GM23338 (cell line): ENCODE data around the gene CCDC80. TPM values are rescaled to one million over a fixed set of nuclear protein-coding genes. Genes with fewer than 3 reads are reported as not detected.

ENCODE experiments used
- ATAC-seq: fragments of 200-7000 bp; cut with Tn5 transposase; 3 replicates; pipeline ENCODE4 v1.9.1; 2020
- DNase-seq: peaks from one replicate; pipeline ENCODE4 v3.0.0-alpha.2; 2015; ENCODE audit warnings: low spot score
- H2AFZ ChIP-seq: fragments of 200-600 bp; sonication (generic); 2 replicates; pipeline ENCODE4 v1.8.0; 2016; ENCODE audit warnings: antibody characterized with exemption, mild to moderate bottlenecking, moderate library complexity
- H3F3A ChIP-seq: fragments of 200-600 bp; sonication (generic); replicated peaks from 2 replicates; pipeline ENCODE4 v1.8.0; 2017; ENCODE audit warnings: antibody characterized with exemption, mixed run types, low read depth
- H3K27ac ChIP-seq: fragments of 200-600 bp; sonication (generic); 2 replicates; pipeline ENCODE4 v1.6.1; 2016; ENCODE audit warnings: low read depth
- H3K27me3 ChIP-seq: fragments of 200-600 bp; sonication (generic); 2 replicates; pipeline ENCODE4 v1.8.0; 2016; ENCODE audit warnings: mild to moderate bottlenecking, mixed run types, moderate library complexity; ENCODE audit not compliant: insufficient read depth
- H3K36me3 ChIP-seq: fragments of 200-600 bp; sonication (generic); 2 replicates; pipeline ENCODE4 v1.8.0; 2016; ENCODE audit warnings: mild to moderate bottlenecking; ENCODE audit not compliant: insufficient read depth
- H3K4me1 ChIP-seq: fragments of 200-600 bp; sonication (generic); 2 replicates; pipeline ENCODE4 v1.8.0; 2016; ENCODE audit warnings: mild to moderate bottlenecking, moderate library complexity; ENCODE audit not compliant: insufficient read depth
- H3K4me2 ChIP-seq: fragments of 200-600 bp; sonication (generic); 2 replicates; pipeline ENCODE4 v1.7.1; 2017; ENCODE audit warnings: mixed run types
- H3K4me3 ChIP-seq: fragments of 200-600 bp; sonication (generic); 2 replicates; pipeline ENCODE4 v1.6.1; 2016; ENCODE audit warnings: mixed run types
- H3K79me2 ChIP-seq: fragments of 200-600 bp; sonication (generic); replicated peaks from 2 replicates; pipeline ENCODE4 v1.8.0; 2017; ENCODE audit warnings: mild to moderate bottlenecking; ENCODE audit not compliant: insufficient read depth
- H3K9me2 ChIP-seq: fragments of 200-600 bp; sonication (generic); 2 replicates; pipeline ENCODE4 v1.8.0; 2017; ENCODE audit not compliant: insufficient read depth
- H4K20me1 ChIP-seq: fragments of 200-600 bp; sonication (generic); replicated peaks from 2 replicates; pipeline ENCODE4 v1.8.0; 2017; ENCODE audit warnings: mild to moderate bottlenecking; ENCODE audit not compliant: insufficient read depth
- H3K27ac Mint-ChIP-seq: 2 replicates; pipeline ENCODE4 v1.8.0; 2020; ENCODE audit warnings: inconsistent platforms, mild to moderate bottlenecking, moderate library complexity, mixed read lengths
- H3K27me3 Mint-ChIP-seq: 3 replicates; pipeline ENCODE4 v1.8.0; 2022; ENCODE audit warnings: low read depth, mild to moderate bottlenecking, moderate library complexity, mixed read lengths, inconsistent platforms; ENCODE audit not compliant: insufficient read depth, poor library complexity
- H3K36me3 Mint-ChIP-seq: 3 replicates; pipeline ENCODE4 v1.8.0; 2021; ENCODE audit warnings: low read depth, mild to moderate bottlenecking, inconsistent platforms, moderate library complexity, mixed read lengths
- H3K4me1 Mint-ChIP-seq: 3 replicates; pipeline ENCODE4 v1.8.0; 2020; ENCODE audit warnings: mild to moderate bottlenecking, inconsistent platforms, mixed read lengths
- H3K4me3 Mint-ChIP-seq: 3 replicates; pipeline ENCODE4 v1.8.0; 2021; ENCODE audit warnings: moderate library complexity, mild to moderate bottlenecking, inconsistent platforms, mixed read lengths
- H3K9me3 Mint-ChIP-seq: 3 replicates; pipeline ENCODE4 v1.8.0; 2020; ENCODE audit warnings: moderate library complexity, mild to moderate bottlenecking, inconsistent platforms, mixed read lengths
- CREB1 ChIP-seq: fragments of 250-450 bp; sonication (Bioruptor Pico); IDR thresholded peaks from 2 replicates; pipeline ENCODE4 v1.5.0; 2020; ENCODE audit warnings: low read depth, mild to moderate bottlenecking, moderate library complexity
- ETS1 ChIP-seq: IDR thresholded peaks from 2 replicates; pipeline ENCODE4 v1.6.1; 2016; ENCODE audit warnings: antibody characterized with exemption
- EZH2 ChIP-seq: fragments of 200-600 bp; sonication (generic); IDR thresholded peaks from one replicate; pipeline ENCODE4 v1.8.0; 2017; ENCODE audit warnings: antibody characterized with exemption, mild to moderate bottlenecking, low read depth; ENCODE audit not compliant: unreplicated experiment
- EZH2phosphoT487 ChIP-seq: fragments of 200-600 bp; sonication (generic); IDR thresholded peaks from one replicate; pipeline ENCODE4 v1.8.1; 2018; ENCODE audit warnings: antibody characterized with exemption; ENCODE audit not compliant: unreplicated experiment
- JUNB ChIP-seq: IDR thresholded peaks from one replicate; pipeline ENCODE4 v1.6.1; 2016; ENCODE audit warnings: antibody characterized with exemption; ENCODE audit not compliant: unreplicated experiment
- NANOG ChIP-seq: IDR thresholded peaks from 2 replicates; pipeline ENCODE4 v1.6.1; 2016; ENCODE audit warnings: antibody characterized with exemption, borderline replicate concordance
- REST ChIP-seq: IDR thresholded peaks from one replicate; pipeline ENCODE4 v1.6.1; 2018; ENCODE audit warnings: antibody characterized with exemption; ENCODE audit not compliant: unreplicated experiment
- STAT1 ChIP-seq: IDR thresholded peaks from one replicate; pipeline ENCODE4 v1.6.1; 2016; ENCODE audit warnings: antibody characterized with exemption; ENCODE audit not compliant: unreplicated experiment
- ZNF114 ChIP-seq: fragments of 250-450 bp; sonication (Bioruptor Pico); IDR thresholded peaks from 2 replicates; pipeline ENCODE4 v1.5.0; 2020; ENCODE audit warnings: mild to moderate bottlenecking, moderate library complexity
- ZNF462 ChIP-seq: fragments of 250-450 bp; sonication (Bioruptor Pico); IDR thresholded peaks from 2 replicates; pipeline ENCODE4 v1.5.0; 2020; ENCODE audit warnings: mild to moderate bottlenecking, moderate library complexity
- polyA plus RNA-seq: library from polyadenylated mRNA; unstranded; fragments of >200 nt; fragmentation: Nextera tagmentation; extraction: Ambion mirVana; gene quantifications from 2 replicates; pipeline ENCODE4 v1.2.1, GENCODE V29; 2016
- total RNA-seq: library from RNA; depleted of rRNA; stranded (reverse); fragments of >200 nt; shearing (Covaris generic); gene quantifications from 2 replicates; pipeline ENCODE4 v1.2.3, GENCODE V29; 2014

CCDC80 gene
- total and polyA plus RNA-seq, 2 experiments from 2014 or later = 5.4 to 6.7 TPM

- Mint-ChIP-seq H3K4me1 (peaks cover 19% of the 10 kb centered on the region), H3K27ac (no peak overlapping the region), H3K9me3 (no peaks in the 10 kb centered on the region), H3K36me3 (no peaks in the 10 kb centered on the region), H3K27me3 (peaks cover 3% of the 10 kb centered on the region), H3K4me3 (no peak overlapping the region)
- H3K27ac ChIP-seq = no peak overlapping the region
- no peak overlapping the region for H3K4me2 ChIP-seq
- TF ChIP-seq EZH2phosphoT487 (no peak), STAT1 (no peak), EZH2 (no peak), ZNF462 (CRISPR knock-in tag) (no peak), ZNF114 (CRISPR knock-in tag) (no peak), CREB1 (CRISPR knock-in tag) (no peak), JUNB (no peak), REST (no peak), ETS1 (no peak), NANOG (no peak)
- ATAC-seq = peak; percentile 50; the same call in 1 of the 3 replicates
- H3K27me3 ChIP-seq = no peaks in the 10 kb centered on the region
- peak overlapping the region; percentile 60 for H2AFZ ChIP-seq
- no peaks in the 10 kb centered on the region for H4K20me1 ChIP-seq
- H3K4me3 ChIP-seq = no peak overlapping the region
- H3K4me1 ChIP-seq = peaks cover 14% of the 10 kb centered on the region
- peaks cover 4% of the 10 kb centered on the region for H3K9me2 ChIP-seq
- H3K36me3 ChIP-seq = no peaks in the 10 kb centered on the region
- H3K79me2 ChIP-seq = no peaks in the 10 kb centered on the region
- H3F3A ChIP-seq = no peaks in the 10 kb centered on the region
- no peak for DNase-seq
Measured at GRCh38 chr3:112611752-112612515, 29.0 kb downstream of the CCDC80 start.
